B cell (primary cell): Measurements from ENCODE around the gene AGAP6. TPM values are rescaled to one million over a fixed set of nuclear protein-coding genes. Genes with fewer than 3 reads are reported as not detected.
"Not testable (repeated sequence)": the region's sequence is repeated elsewhere in the genome, so short reads cannot be mapped to it uniquely, and the experiment has no call there.

Experiments
- ATAC-seq: fragments of 200-7000 bp; cut with Tn5 transposase; one replicate; pipeline ENCODE4 v1.10.0; 2021; ENCODE audit warnings: low read depth, mild to moderate bottlenecking, moderate number of reproducible peaks, moderate library complexity
- CTCF ChIA-PET: fragments of 350-600 bp; sonication (Branson Sonifier 250); formaldehyde crosslinking; loops from one replicate; lab custom pipeline; 2021; ENCODE audit warnings: antibody characterized with exemption, inconsistent platforms; lab: Charles Lee
- POLR2A ChIA-PET: fragments of 350-600 bp; sonication (Branson Sonifier 250); formaldehyde crosslinking; loops from one replicate; lab custom pipeline; 2021; ENCODE audit warnings: antibody characterized with exemption; lab: Charles Lee
- DNase-seq: peaks from one replicate; pipeline ENCODE4 v3.0.0; 2013
- H2AFZ ChIP-seq: 2 replicates; pipeline ENCODE4 v1.6.1; 2012; ENCODE audit warnings: mild to moderate bottlenecking, low read depth, low read length; ENCODE audit not compliant: insufficient read depth, poor library complexity, severe bottlenecking
- H3K27ac ChIP-seq, 2 donors: 1 replicate in 1 of 2; 2 replicates in 1 of 2; pipeline ENCODE4 v1.5.1; 2012 to 2013; ENCODE audit warnings: low read length in 2 of 2, mild to moderate bottlenecking in 2 of 2, moderate library complexity in 1 of 2
- H3K27me3 ChIP-seq, 4 experiments: fragments of 200-600 bp in 1 of 4; sonication (generic) in 1 of 4; replicated peaks in 1 of 4; 1 replicate in 2 of 4; 2 replicates in 2 of 4; pipeline versions ENCODE4 v1.6.1 to v1.7.0; 2013 to 2016; ENCODE audit warnings: low read length in 3 of 4, mild to moderate bottlenecking in 2 of 4, mixed read lengths in 1 of 4, moderate library complexity in 1 of 4; ENCODE audit not compliant: insufficient read depth in 4 of 4, control insufficient read depth in 3 of 4; ENCODE audit errors: control extremely low read depth in 1 of 4
- H3K36me3 ChIP-seq, 2 experiments: replicated peaks in 1 of 2; 1 replicate in 1 of 2; 2 replicates in 1 of 2; pipeline versions ENCODE4 v1.6.1 to v1.7.1; 2013; ENCODE audit warnings: low read length in 1 of 2; ENCODE audit not compliant: insufficient read depth in 2 of 2, control insufficient read depth in 1 of 2; ENCODE audit errors: control extremely low read depth in 1 of 2, extremely low read depth in 1 of 2
- H3K4me1 ChIP-seq, 2 donors: fragments of 200-600 bp in 1 of 2; sonication (generic) in 1 of 2; 1 replicate in 1 of 2; 2 replicates in 1 of 2; pipeline versions ENCODE4 v1.5.1 to v1.6.1; 2013 to 2017; ENCODE audit warnings: low read length in 2 of 2; ENCODE audit not compliant: control insufficient read depth in 2 of 2, insufficient read depth in 2 of 2
- H3K4me2 ChIP-seq: replicated peaks from 2 replicates; pipeline ENCODE3; 2012; ENCODE audit warnings: mild to moderate bottlenecking, low read depth, low read length; ENCODE audit not compliant: poor library complexity, severe bottlenecking
- H3K4me3 ChIP-seq, 5 experiments: fragments of 200-600 bp in 1 of 5; sonication (generic) in 1 of 5; 1 replicate in 3 of 5; 2 replicates in 2 of 5; pipeline versions ENCODE4 v1.5.1 to v1.7.0; 2011 to 2016; ENCODE audit warnings: low read length in 4 of 5, mild to moderate bottlenecking in 4 of 5, low read depth in 2 of 5, control low read depth in 1 of 5, moderate library complexity in 1 of 5; ENCODE audit not compliant: insufficient read depth in 1 of 5; ENCODE audit errors: control extremely low read depth in 1 of 5, extremely low read depth in 1 of 5
- H3K79me2 ChIP-seq: fragments of 200-600 bp; sonication (generic); one replicate; pipeline ENCODE4 v1.6.0; 2016; ENCODE audit warnings: low read length; ENCODE audit not compliant: control insufficient read depth, insufficient read depth
- H3K9ac ChIP-seq: fragments of 200-600 bp; sonication (generic); 2 replicates; pipeline ENCODE4 v1.6.1; 2017; ENCODE audit warnings: mild to moderate bottlenecking, low read length, moderate library complexity
- H3K9me3 ChIP-seq, 3 donors: one replicate each; pipeline versions ENCODE4 v1.6.1 to v1.7.1; 2013; ENCODE audit warnings: low read length in 2 of 3; ENCODE audit not compliant: control insufficient read depth in 2 of 3, insufficient read depth in 1 of 3; ENCODE audit errors: control extremely low read depth in 1 of 3
- H4K20me1 ChIP-seq: 2 replicates; pipeline ENCODE4 v1.6.0; 2012; ENCODE audit warnings: mild to moderate bottlenecking, low read length; ENCODE audit not compliant: insufficient read depth, control insufficient read depth, poor library complexity, severe bottlenecking
- H3K27ac Mint-ChIP-seq: one replicate; pipeline ENCODE4 v1.8.0; 2021; ENCODE audit warnings: mixed read lengths
- H3K27me3 Mint-ChIP-seq: one replicate; pipeline ENCODE4 v1.8.0; 2021; ENCODE audit warnings: mixed read lengths
- H3K4me1 Mint-ChIP-seq: one replicate; pipeline ENCODE4 v1.8.0; 2021; ENCODE audit warnings: mixed read lengths
- H3K4me3 Mint-ChIP-seq: one replicate; pipeline ENCODE4 v1.8.0; 2021; ENCODE audit warnings: mixed read lengths
- H3K9me3 Mint-ChIP-seq: one replicate; pipeline ENCODE4 v1.8.0; 2022; ENCODE audit warnings: mixed read lengths; ENCODE audit not compliant: insufficient read depth
- CTCF ChIP-seq: fragments of 200-600 bp; IDR thresholded peaks from one replicate; pipeline ENCODE4 v1.8.0; 2022; ENCODE audit warnings: antibody characterized with exemption, mild to moderate bottlenecking
- EZH2 ChIP-seq: IDR thresholded peaks from 2 replicates; pipeline ENCODE4 v1.6.1; 2012; ENCODE audit warnings: borderline replicate concordance, low read depth, mild to moderate bottlenecking, moderate library complexity, low read length; ENCODE audit not compliant: insufficient read depth, poor library complexity, severe bottlenecking
- whole genome bisulfite sequencing: methylation state at CpG from one replicate; pipeline ENCODE4 v1.1.5; 2013; ENCODE audit warnings: missing lambda C conversion rate; ENCODE audit not compliant: insufficient coverage; 5-methylcytosine and 5-hydroxymethylcytosine counted together
- intact Hi-C: fragments of 100-400 bp; cut with micrococcal nuclease; formaldehyde crosslinking; loops from one replicate; pipeline ENCODE4 v1.10.0; 2022
- polyA plus RNA-seq: library from polyadenylated mRNA; depleted of rRNA; stranded (reverse); fragments of >200 nt; gene quantifications from 2 replicates; pipeline ENCODE4 v1.2.3, GENCODE V29; 2012
- total RNA-seq, 2 donors: library from RNA; stranded (reverse); fragments of 120-200 nt in 1 of 2; gene quantifications; 1 replicate in 1 of 2; 2 replicates in 1 of 2; pipeline versions ENCODE4 v1.2.3 to v1.2.4, GENCODE V29; 2013 to 2022

The AGAP6 gene
- total and polyA plus RNA-seq, 2 donors (not counting 1 experiment from before 2014, with no cell fraction given), result 26.3 to 41.0 TPM

DNA sequence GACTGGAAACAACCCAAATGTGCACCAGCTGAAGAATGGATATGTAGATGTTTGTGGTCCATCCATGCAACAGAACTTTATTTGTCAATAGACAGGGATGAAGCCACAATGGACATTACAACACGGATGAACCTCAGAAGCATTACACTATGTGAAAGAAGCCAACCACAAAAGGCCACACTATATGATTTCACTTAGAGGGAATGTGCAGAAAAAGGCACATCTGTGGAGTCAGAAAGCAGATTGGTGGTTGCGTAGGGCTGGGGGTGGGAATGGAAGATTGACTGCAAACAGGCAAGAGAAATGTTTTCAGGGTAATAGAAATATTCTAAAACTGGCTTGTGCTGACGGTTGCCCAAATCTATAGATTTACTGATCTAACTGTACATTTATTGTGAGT lies 45.3 kb downstream of the AGAP6 start:
- Mint-ChIP-seq H3K9me3 (no peaks in the 10 kb centered on the region), H3K4me3 (no peak overlapping the region), H3K4me1 (no peaks in the 10 kb centered on the region), H3K27me3 (peaks cover 14% of the 10 kb centered on the region), H3K27ac (no peak overlapping the region)
- H3K27me3 ChIP-seq, result peaks cover 0 to 3% (median 0%) of the 10 kb centered on the region in 4 experiments
- ChIA-PET POLR2A (no interaction called here), CTCF (no interaction called here)
- no peaks in the 10 kb centered on the region for H4K20me1 ChIP-seq
- H3K36me3 ChIP-seq, result no peaks in the 10 kb centered on the region
- H3K4me1 ChIP-seq, result no peaks in the 10 kb centered on the region
- H3K9me3 ChIP-seq, result no peaks in the 10 kb centered on the region
- H3K27ac ChIP-seq, result no peak overlapping the region
- intact Hi-C loops, result no loop called here
- DNase-seq (no peak), ATAC-seq (no peak)
- H3K4me2 ChIP-seq, result no peak overlapping the region
- TF ChIP-seq EZH2, result no peak
- TF ChIP-seq CTCF, result no peak
- H3K4me3 ChIP-seq, result no peak overlapping the region
- no peak overlapping the region for H3K9ac ChIP-seq
- no peaks in the 10 kb centered on the region for H3K79me2 ChIP-seq
- H2AFZ ChIP-seq, result no peak overlapping the region
- 83% methylated on average over 1 of the region's 3 CpGs for WGBS

- H3K4me1 ChIP-seq, CTCF ChIA-PET, POLR2A ChIA-PET, ATAC-seq, H3K36me3 ChIP-seq, H3K9ac ChIP-seq, DNase-seq, H2AFZ ChIP-seq, H3K9me3 ChIP-seq, H3K4me3 ChIP-seq, H3K4me1 Mint-ChIP-seq, H3K9me3 Mint-ChIP-seq, H4K20me1 ChIP-seq, H3K4me2 ChIP-seq, H3K4me3 Mint-ChIP-seq, H3K27ac ChIP-seq, H3K27ac Mint-ChIP-seq, H3K27me3 Mint-ChIP-seq, H3K79me2 ChIP-seq, intact Hi-C loops, H3K27me3 ChIP-seq: not testable (repeated sequence)
- WGBS, result 77% methylated on average over 3 of the region's 4 CpGs
Measured at GRCh38 chr10:50035337-50035736, 47.1 kb downstream of the AGAP6 start.
